C4-2B (cell line): ENCODE results near the gene RAB44.
"Not testable (repeated sequence)": the region's sequence is repeated elsewhere in the genome, so short reads cannot be mapped to it uniquely, and the experiment has no call there.

ENCODE experiments used
- H3K27ac ChIP-seq: fragments of 450-650 bp; 2 replicates; pipeline ENCODE4 v1.5.1; 2017
- CTCF ChIP-seq: fragments of 450-650 bp; conservative IDR thresholded peaks from 2 replicates; pipeline ENCODE4 v1.5.1; 2017; ENCODE audit warnings: mild to moderate bottlenecking
- ZFX ChIP-seq: fragments of 450-650 bp; IDR thresholded peaks from 2 replicates; pipeline ENCODE4 v1.6.1; 2017

RAB44 gene

GRCh38 chr6:36697481-36697903, at the start of gene RAB44:
Gene RAB44 (plus strand): TSS chr6:36697826. CDS start chr6:36704236, 6,410 bp downstream.
- TF ChIP-seq ZFX, result no peak
- no peak for TF ChIP-seq CTCF
- no peak within 1 kb of the TSS for H3K27ac ChIP-seq

- TF ChIP-seq CTCF, result no peak
- TF ChIP-seq ZFX, result no peak
- no peak overlapping the region for H3K27ac ChIP-seq
These were observed 48.5 kb upstream of the RAB44 start for GRCh38 chr6:36649086-36649485.

GRCh38 chr6:36649701-36650484, 47.7 kb upstream of the RAB44 start:
- TF ChIP-seq ZFX, result no peak
- TF ChIP-seq CTCF, result no peak
- no peak overlapping the region for H3K27ac ChIP-seq

GRCh38 chr6:36650848-36651478, 46.7 kb upstream of the RAB44 start:
- no peak for TF ChIP-seq ZFX
- TF ChIP-seq CTCF, result no peak
- H3K27ac ChIP-seq, result no peak overlapping the region

- TF ChIP-seq CTCF (no peak), ZFX (no peak)
- H3K27ac ChIP-seq, result no peak overlapping the region
These were observed 45.8 kb upstream of the RAB44 start for GRCh38 chr6:36651659-36652379.

- not testable (repeated sequence) for H3K27ac ChIP-seq
These were observed 43.2 kb upstream of the RAB44 start for GRCh38 chr6:36654469-36654868.

GRCh38 chr6:36655085-36655724, 42.4 kb upstream of the RAB44 start:
- H3K27ac ChIP-seq, result no peak overlapping the region
- no peak for TF ChIP-seq CTCF
- TF ChIP-seq ZFX, result no peak
